Brain pericyte (primary cell): Measurements from ENCODE around the gene HSD17B2.
"Not testable (repeated sequence)": the region's sequence is repeated elsewhere in the genome, so short reads cannot be mapped to it uniquely, and the experiment has no call there.

ENCODE experiments used
- DNase-seq: peaks from one replicate; pipeline ENCODE4 v3.0.0-alpha.2; 2012; ENCODE audit warnings: low read depth, low spot score

Gene HSD17B2

GRCh38 chr16:82078125-82078524, 43.1 kb downstream of the HSD17B2 start:
- no peak for DNase-seq

- no peak for DNase-seq
Measured at GRCh38 chr16:82079892-82080291, 44.8 kb downstream of the HSD17B2 start.

DNA sequence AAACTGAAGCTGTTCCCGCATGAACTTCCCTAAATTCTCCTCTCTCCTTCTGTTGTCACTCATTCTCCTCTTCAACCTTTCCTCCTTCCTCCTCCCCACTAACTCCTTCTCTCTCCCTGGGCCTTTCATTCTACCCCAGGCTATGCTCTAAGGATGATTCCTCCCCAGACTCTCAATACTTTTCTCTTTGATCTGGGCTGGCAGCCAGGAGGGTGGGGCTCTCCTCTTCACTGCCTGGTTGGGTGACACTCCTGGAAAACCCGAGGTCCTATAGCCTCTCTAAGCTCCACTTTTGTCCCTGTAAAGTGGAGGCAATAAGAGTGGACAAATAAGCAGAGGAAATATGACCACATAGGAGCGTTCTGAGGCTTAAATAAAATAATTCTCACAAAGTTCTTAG, 46.2 kb downstream of the HSD17B2 start:
- DNase-seq = no peak

DNA sequence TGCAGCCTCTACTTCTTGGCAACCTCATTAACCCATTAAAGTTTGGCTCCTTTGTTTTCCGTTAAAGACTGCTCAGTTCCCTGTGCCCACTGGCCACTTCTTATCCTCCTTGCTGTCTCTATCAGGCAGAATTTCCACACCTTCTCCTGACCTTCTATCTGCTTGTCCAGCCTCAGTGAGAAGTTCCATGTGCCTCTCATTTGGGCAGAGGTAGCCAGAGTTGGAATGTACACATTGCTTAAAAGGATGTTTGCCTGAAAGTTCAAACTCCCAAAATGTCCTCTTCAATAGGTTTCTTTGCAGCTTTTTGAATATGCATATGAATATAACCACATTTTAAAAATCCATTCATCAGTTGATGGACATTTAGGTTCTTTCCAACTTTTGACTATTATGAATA, 47.0 kb downstream of the HSD17B2 start:
- DNase-seq = no peak

DNA sequence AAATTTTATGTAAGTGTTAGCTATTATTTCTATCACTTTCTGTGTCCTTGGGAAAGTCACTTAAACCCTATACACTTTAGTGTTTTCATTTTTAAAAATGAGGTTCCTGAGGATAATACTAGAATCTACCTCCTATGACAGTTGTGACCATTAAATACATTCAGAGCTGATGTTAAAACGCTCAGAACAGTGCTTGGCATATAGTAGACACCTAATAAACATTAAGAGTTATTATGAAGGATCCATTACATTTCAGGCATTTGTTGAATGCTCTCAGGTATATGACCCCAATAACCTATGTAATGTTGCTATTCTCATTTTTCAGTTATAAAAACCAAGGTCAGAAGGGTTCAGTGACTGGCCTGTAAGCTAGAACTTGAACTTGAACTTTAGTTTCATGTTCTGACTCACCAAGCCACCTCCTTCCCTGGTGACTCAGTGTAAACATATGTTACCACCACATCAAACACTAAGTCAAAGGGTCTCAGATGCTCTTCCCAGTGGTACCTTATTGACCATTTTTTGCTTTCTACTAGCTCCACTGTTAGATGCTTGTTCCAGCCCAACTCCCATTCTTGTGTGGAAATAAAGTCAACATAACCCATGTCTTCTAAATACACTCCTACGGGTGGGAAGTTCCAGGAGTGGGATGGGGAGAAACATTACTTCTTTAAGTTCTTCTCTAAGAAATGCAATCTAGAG, 47.6 kb downstream of the HSD17B2 start:
- DNase-seq = no peak

- no peak for DNase-seq
Measured at GRCh38 chr16:82083710-82084353, 48.8 kb downstream of the HSD17B2 start.

DNA sequence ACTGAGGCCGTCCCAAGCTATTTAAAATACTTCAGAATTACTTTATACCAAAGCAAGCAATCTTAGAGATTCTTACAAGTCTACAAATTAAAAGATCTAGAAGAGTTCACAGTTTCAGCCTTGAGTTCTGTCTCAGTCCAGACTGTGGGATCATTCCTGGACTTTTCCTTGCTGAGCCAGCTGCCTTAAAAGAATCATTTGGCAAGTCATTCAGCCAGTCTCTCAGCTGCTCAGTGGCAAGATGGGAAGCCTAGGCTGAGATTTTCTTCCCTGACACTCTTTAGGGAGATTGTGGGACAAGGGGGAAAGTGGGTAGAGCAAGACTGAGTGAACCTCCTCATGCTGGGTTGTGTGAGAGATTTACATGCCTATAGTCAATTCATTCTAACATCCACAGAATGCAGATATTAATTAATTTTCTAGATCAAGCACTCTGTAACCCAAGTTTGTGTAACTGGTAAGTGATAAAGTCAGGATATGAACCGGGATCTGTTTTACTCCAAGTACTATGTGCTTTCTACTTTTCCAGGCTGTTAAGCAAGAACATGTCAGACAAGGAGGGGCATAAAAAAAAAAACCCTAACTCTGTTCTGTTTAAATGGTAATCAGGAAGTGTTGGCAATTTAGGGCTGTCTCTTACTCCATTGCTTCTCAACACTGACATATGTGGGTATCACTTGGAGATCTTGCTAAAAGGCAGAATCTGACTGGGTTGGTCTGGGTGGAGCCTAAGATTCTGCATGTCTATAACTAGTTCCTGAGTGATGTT, 50.1 kb downstream of the HSD17B2 start:
- no peak for DNase-seq

GRCh38 chr16:82088483-82088882, 53.4 kb downstream of the HSD17B2 start:
- no peak for DNase-seq

DNA sequence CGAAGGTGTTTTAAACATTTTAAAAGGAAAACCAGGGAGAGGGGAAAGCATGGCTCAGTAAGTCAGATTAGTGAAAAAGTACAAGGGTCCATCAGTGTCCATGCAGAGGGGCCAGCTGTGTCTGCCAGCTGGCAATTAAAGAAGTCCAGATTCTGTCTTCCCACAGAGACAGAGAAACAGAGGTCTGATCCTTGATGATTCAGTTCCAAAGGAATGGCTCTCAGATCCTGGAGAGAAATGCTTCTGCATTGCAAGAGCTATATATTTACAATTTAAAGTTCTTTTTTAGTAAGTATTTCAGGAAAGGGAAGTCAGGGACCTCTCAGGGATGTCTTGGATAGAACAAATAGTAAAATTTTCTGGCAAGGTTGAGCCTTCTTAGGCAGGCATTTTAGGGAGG, 56.2 kb downstream of the HSD17B2 start:
- DNase-seq = no peak

DNA sequence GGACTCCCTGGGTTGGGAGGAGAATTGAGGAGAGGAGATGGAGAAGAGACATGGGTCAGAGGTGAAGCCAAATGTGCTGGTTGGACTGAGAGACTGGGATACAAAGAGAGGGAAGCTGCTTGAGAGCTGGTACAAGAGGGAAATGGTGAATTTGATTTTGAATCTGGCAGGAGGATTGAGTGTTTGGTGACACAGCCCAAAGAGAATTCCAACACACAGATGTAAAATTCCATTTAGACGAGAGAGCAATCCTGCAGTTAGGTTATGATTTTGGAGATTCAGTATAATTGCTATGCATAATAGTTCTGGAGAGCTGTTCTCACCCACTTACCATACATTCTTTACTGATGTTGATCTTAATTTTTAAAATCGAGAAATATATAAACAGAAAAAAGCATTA, 57.7 kb downstream of the HSD17B2 start:
- DNase-seq = no peak

DNA sequence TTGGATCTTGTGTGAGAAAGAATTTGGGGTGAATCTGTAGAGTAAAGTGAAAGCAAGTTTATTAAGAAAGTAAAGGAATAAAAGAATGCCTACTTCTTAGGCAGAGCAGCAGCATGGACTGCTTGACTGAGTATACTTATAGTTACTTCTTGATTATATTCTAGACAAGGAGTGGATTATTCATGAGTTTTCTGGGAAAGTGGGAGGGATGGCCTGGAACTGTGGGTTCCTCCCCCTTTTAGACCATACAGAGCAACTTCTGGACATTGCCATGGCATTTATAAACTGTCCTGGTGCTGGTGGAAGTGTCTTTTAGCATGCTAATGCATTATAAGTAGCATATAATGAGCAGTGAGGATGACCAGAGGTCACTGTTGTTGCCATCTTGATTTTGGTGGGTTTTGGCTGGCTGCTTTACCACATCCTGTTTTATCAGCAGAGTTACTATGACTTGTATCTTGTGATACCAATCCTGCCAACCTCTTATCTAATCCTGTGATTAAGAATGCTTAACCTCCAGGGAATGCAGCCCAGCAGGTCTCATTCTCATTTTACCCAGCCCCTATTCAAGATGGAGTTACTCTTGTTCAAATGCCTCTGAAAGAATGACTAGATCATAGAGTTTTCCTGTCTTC, 58.7 kb downstream of the HSD17B2 start:
- no peak for DNase-seq

DNA sequence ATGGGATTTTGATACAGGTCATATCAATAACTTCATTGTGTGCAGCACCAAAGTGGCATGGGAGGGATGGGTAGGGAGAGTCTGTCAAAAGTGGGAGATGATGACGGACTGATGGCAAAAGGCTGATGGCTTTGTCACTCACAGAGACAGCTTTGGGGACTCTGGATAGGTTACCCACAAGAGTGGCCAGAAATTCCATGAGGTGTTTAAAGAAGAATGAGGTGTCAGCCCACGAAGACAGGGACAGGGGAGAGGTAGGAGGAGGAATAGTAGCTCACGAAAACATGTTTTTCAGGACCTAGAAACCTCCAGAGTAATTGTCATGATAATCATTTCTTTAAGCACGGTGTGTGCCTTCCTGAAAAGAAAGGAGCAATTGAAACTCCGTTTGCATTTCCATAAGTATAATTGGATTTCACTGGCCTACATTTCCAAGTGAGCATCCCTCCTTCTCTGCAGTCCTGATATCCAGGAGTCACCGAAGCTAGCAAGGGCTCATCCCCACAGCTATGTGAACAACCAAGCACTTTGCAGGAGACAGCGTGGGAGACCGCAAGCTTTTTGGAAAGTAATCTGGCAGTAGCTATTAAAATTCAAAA, 60.0 kb downstream of the HSD17B2 start:
- DNase-seq = no peak

DNA sequence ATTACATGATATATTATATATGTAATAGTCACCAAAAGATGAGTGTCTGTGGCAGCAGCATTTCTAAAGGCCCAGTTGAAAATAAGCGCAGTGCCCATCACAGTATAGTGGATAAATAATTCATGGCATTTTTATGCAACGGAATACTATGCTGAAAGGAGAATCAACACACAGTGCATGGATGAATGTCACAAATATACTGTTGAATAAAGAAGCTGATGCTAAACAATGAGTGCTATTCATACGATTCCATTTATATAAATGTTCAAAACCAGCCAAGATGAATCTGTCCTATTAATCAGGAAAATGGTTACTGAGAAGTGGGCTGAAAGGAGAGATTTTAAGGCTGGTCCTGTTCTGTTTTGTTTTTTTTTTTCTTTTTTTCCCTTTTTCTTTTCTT, 61.6 kb downstream of the HSD17B2 start:
- no peak for DNase-seq

- no peak for DNase-seq
Measured at GRCh38 chr16:82105107-82105506, 70.1 kb downstream of the HSD17B2 start.

DNA sequence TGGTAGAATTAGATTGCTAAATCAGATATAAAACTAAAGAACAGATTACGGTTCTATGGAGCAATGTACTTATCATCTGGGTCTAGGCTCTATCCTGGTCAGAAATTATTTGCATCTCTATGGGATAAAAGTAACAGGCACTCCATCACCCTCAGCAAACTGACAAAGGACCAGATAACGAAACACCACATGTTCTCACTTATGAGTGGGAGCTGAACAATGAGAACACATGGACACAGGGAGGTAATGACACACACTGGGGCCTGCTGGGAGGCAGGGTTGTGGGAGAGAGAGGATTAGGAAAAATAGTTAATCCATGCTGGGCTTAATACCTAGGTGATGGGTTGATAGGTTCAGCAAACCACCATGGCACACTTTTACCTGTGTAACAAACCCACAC, 73.0 kb downstream of the HSD17B2 start:
- DNase-seq = no peak

DNA sequence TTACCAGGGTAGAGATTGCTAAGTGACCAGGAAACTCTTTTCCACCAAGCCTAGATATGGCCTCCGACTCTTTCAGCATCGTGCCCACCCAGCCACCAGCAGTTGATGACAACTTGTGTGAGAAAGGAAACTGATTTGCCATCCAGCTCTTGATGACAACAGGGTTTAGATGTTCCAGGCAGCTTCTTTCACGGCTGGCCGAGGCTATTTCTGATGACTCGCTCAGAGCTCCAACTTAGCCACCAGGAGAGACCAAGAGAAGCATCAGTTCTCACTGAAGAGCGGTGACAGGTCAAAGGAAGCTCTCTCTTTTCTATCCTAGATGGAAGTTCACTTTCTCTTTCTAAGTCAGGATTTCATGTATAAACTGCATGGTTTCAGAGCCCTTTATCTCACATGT, 73.7 kb downstream of the HSD17B2 start:
- DNase-seq = no peak

DNA sequence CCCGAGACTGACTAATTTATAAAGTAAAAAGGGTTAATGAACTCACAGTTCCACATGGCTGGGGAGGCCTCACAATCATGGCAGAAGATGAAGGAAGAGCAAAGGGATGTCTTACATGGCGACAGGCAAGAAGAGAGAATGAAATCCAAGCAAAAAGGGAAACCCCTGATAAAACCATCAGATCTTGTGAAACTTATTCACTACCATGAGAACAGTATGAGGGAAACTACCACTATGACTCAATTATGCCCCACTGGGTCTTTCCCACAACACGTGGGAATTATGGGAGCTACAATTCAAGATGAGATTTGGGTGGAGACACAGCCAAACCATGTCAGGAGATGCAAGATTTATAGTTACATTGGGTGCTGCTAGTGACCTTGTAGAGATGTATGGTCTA, 74.2 kb downstream of the HSD17B2 start:
- DNase-seq = not testable (repeated sequence)

- DNase-seq = no peak
Measured at GRCh38 chr16:82111944-82112343, 76.9 kb downstream of the HSD17B2 start.

DNA sequence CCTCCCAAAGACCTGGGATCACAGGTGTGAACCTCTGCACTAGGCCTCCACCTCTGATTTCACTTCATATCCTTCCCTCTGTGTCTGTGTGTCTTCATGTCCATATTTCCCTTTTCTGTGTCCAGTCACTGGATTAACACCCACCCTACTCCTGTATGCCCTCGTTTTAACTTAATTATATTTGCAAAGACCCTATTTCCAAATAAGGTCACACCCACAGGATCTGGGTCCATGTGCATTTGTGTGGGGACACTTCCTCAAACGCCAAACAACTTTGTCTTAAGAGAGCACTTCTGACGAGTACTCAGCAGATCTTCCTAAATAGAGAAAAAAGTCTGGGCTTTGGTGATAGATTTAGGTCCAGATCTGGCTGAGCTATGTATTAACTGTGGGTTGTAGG, 78.7 kb downstream of the HSD17B2 start:
- no peak for DNase-seq

DNA sequence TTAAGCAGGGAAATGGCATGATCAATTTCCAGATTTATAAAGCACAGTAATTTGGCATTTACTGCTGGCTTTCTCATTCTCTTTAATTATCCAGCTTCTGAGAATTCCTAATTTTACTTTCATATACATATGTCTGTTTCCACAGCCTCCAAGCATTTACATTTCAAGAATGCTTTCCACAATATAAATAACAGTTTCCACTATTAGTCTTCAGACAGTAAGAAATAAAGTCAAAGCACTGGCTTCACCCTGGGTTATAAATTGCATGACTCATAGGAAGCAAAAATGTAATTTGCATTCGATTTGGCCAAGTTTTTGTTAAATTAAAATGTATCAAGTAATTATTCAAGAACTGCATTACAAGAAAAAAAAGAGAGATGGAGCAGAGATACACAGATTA, 81.5 kb downstream of the HSD17B2 start:
- no peak for DNase-seq

DNA sequence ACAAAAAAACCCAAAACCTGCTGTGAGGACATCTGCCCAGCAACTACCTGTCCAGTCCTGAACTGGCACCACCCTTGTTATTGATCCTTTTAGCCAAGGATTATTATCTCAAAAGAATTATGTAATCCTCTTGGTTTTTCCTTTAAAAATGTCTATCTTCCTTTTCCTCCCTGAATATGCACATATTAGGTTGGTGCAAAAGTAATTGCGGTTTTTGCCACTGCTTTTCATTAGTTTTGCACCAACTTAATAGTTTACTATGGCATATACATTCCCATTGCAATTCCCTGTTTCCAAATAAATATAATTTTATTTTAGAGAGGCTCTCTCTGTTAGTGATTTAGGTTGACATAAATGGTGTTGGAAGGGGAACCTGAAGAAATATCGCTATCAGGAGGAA, 83.7 kb downstream of the HSD17B2 start:
- no peak for DNase-seq

GRCh38 chr16:82119405-82119804, 84.4 kb downstream of the HSD17B2 start:
- no peak for DNase-seq
